ENCODE measurements around the gene CXCL5.
"Not testable (repeated sequence)": the region's sequence is repeated elsewhere in the genome, so short reads cannot be mapped to it uniquely, and the experiment has no call there.

The CXCL5 gene

GRCh38 chr4:73990988-73991741 is 7.3 kb downstream of the CXCL5 start:
- Histone ChIP-seq H3K27ac (ENCODE audit: low read depth, low read length) (no peak overlapping the region), H3K79me2 (ENCODE audit: control insufficient read depth, insufficient read depth, low read length, unreplicated experiment) (no peaks in the 10 kb centered on the region), H2AFZ (ENCODE audit: low read length, unreplicated experiment) (no peak overlapping the region), H3K36me3 (ENCODE audit: insufficient read depth, low read length) (no peaks in the 10 kb centered on the region), H3K4me3 (ENCODE audit: low read depth, low read length) (no peak overlapping the region), H3K4me1 (ENCODE audit: control insufficient read depth, insufficient read depth, low read length, unreplicated experiment) (peaks cover 2% of the 10 kb centered on the region), H3K27me3 (ENCODE audit: insufficient read depth, low read length) (no peaks in the 10 kb centered on the region)

GRCh38 chr4:73989928-73990327 is 8.5 kb downstream of the CXCL5 start:
- H3K4me3 ChIP-seq (ENCODE audit: low read depth, low read length), result no peak overlapping the region
- H3K36me3 ChIP-seq (ENCODE audit: insufficient read depth, low read length), result no peaks in the 10 kb centered on the region
- no peak overlapping the region for H2AFZ ChIP-seq (ENCODE audit: low read length, unreplicated experiment)
- H3K79me2 ChIP-seq (ENCODE audit: control insufficient read depth, insufficient read depth, low read length, unreplicated experiment), result no peaks in the 10 kb centered on the region
- no peaks in the 10 kb centered on the region for H3K4me1 ChIP-seq (ENCODE audit: control insufficient read depth, insufficient read depth, low read length, unreplicated experiment)
- H3K27ac ChIP-seq (ENCODE audit: low read depth, low read length), result no peak overlapping the region
- no peaks in the 10 kb centered on the region for H3K27me3 ChIP-seq (ENCODE audit: insufficient read depth, low read length)

- Histone ChIP-seq H3K27ac (ENCODE audit: low read depth, low read length) (no peak overlapping the region), H2AFZ (ENCODE audit: low read length, unreplicated experiment) (no peak overlapping the region), H3K27me3 (ENCODE audit: insufficient read depth, low read length) (no peaks in the 10 kb centered on the region), H3K4me3 (ENCODE audit: low read depth, low read length) (no peak overlapping the region), H3K36me3 (ENCODE audit: insufficient read depth, low read length) (no peaks in the 10 kb centered on the region), H3K79me2 (ENCODE audit: control insufficient read depth, insufficient read depth, low read length, unreplicated experiment) (no peaks in the 10 kb centered on the region), H3K4me1 (ENCODE audit: control insufficient read depth, insufficient read depth, low read length, unreplicated experiment) (no peaks in the 10 kb centered on the region)
Observed at GRCh38 chr4:73989031-73989430, 9.4 kb downstream of the CXCL5 start.

- Histone ChIP-seq H3K27me3 (ENCODE audit: insufficient read depth, low read length) (no peaks in the 10 kb centered on the region), H3K4me3 (ENCODE audit: low read depth, low read length) (no peak within 1 kb of the TSS), H3K27ac (ENCODE audit: low read depth, low read length) (no peak within 1 kb of the TSS), H3K4me1 (ENCODE audit: control insufficient read depth, insufficient read depth, low read length, unreplicated experiment) (no peaks in the 10 kb centered on the region), H3K36me3 (ENCODE audit: insufficient read depth, low read length) (no peaks in the 10 kb centered on the region), H3K79me2 (ENCODE audit: control insufficient read depth, insufficient read depth, low read length, unreplicated experiment) (no peaks in the 10 kb centered on the region), H2AFZ (ENCODE audit: low read length, unreplicated experiment) (no peak within 1 kb of the TSS)
Observed at GRCh38 chr4:73988061-73988460, 10.4 kb downstream of the CXCL5 start, which contains the start of gene PPBP. Gene PPBP, minus strand, starts transcription at chr4:73988190. Its CDS starts 87 bp downstream, at chr4:73988103.

GRCh38 chr4:73985528-73985852 is 13.0 kb downstream of the CXCL5 start:
- Histone ChIP-seq H3K36me3 (ENCODE audit: insufficient read depth, low read length) (no peaks in the 10 kb centered on the region), H2AFZ (ENCODE audit: low read length, unreplicated experiment) (peak overlapping the region; percentile 48), H3K4me1 (ENCODE audit: control insufficient read depth, insufficient read depth, low read length, unreplicated experiment) (no peaks in the 10 kb centered on the region), H3K27me3 (ENCODE audit: insufficient read depth, low read length) (no peaks in the 10 kb centered on the region), H3K4me3 (ENCODE audit: low read depth, low read length) (no peak overlapping the region), H3K27ac (ENCODE audit: low read depth, low read length) (no peak overlapping the region), H3K79me2 (ENCODE audit: control insufficient read depth, insufficient read depth, low read length, unreplicated experiment) (no peaks in the 10 kb centered on the region)

- H3K27ac ChIP-seq (ENCODE audit: low read depth, low read length), result no peak overlapping the region
- no peaks in the 10 kb centered on the region for H3K4me1 ChIP-seq (ENCODE audit: control insufficient read depth, insufficient read depth, low read length, unreplicated experiment)
Observed at GRCh38 chr4:73984736-73985527, 13.5 kb downstream of the CXCL5 start.

GRCh38 chr4:73981175-73981574 is 17.3 kb downstream of the CXCL5 start:
- H3K27me3 ChIP-seq (ENCODE audit: insufficient read depth, low read length); H3K27ac ChIP-seq (ENCODE audit: low read depth, low read length); H3K79me2 ChIP-seq (ENCODE audit: control insufficient read depth, insufficient read depth, low read length, unreplicated experiment); H2AFZ ChIP-seq (ENCODE audit: low read length, unreplicated experiment); H3K4me3 ChIP-seq (ENCODE audit: low read depth, low read length); H3K36me3 ChIP-seq (ENCODE audit: insufficient read depth, low read length): not testable (repeated sequence)
- peaks cover 30% of the 10 kb centered on the region for H3K4me1 ChIP-seq (ENCODE audit: control insufficient read depth, insufficient read depth, low read length, unreplicated experiment)

More at GRCh38 chr4:73984736-73985527, 13.5 kb downstream of the CXCL5 start:
- H3K36me3 ChIP-seq (ENCODE audit: insufficient read depth, low read length), result no peaks in the 10 kb centered on the region
- no peaks in the 10 kb centered on the region for H3K79me2 ChIP-seq (ENCODE audit: control insufficient read depth, insufficient read depth, low read length, unreplicated experiment)
- H3K4me3 ChIP-seq (ENCODE audit: low read depth, low read length), result no peak overlapping the region
- H2AFZ ChIP-seq (ENCODE audit: low read length, unreplicated experiment), result peak overlapping the region; percentile 48
- H3K27me3 ChIP-seq (ENCODE audit: insufficient read depth, low read length), result no peaks in the 10 kb centered on the region

- H3K4me1 ChIP-seq (ENCODE audit: control insufficient read depth, insufficient read depth, low read length, unreplicated experiment), result peaks cover 30% of the 10 kb centered on the region
Observed at GRCh38 chr4:73979407-73979957, 19.0 kb downstream of the CXCL5 start.

GRCh38 chr4:73978886-73979285 is 19.6 kb downstream of the CXCL5 start:
- Histone ChIP-seq H2AFZ (ENCODE audit: low read length, unreplicated experiment) (peak overlapping the region; percentile 64), H3K4me1 (ENCODE audit: control insufficient read depth, insufficient read depth, low read length, unreplicated experiment) (peaks cover 30% of the 10 kb centered on the region), H3K27ac (ENCODE audit: low read depth, low read length) (peak overlapping the region; percentile 84), H3K27me3 (ENCODE audit: insufficient read depth, low read length) (no peaks in the 10 kb centered on the region), H3K36me3 (ENCODE audit: insufficient read depth, low read length) (no peaks in the 10 kb centered on the region), H3K79me2 (ENCODE audit: control insufficient read depth, insufficient read depth, low read length, unreplicated experiment) (no peaks in the 10 kb centered on the region), H3K4me3 (ENCODE audit: low read depth, low read length) (no peak overlapping the region)

More at GRCh38 chr4:73979407-73979957, 19.0 kb downstream of the CXCL5 start:
- no peaks in the 10 kb centered on the region for H3K27me3 ChIP-seq (ENCODE audit: insufficient read depth, low read length)
- peak overlapping the region; percentile 64 for H2AFZ ChIP-seq (ENCODE audit: low read length, unreplicated experiment)
- no peak overlapping the region for H3K4me3 ChIP-seq (ENCODE audit: low read depth, low read length)
- H3K36me3 ChIP-seq (ENCODE audit: insufficient read depth, low read length), result no peaks in the 10 kb centered on the region
- H3K27ac ChIP-seq (ENCODE audit: low read depth, low read length), result peak overlapping the region; percentile 84
- no peaks in the 10 kb centered on the region for H3K79me2 ChIP-seq (ENCODE audit: control insufficient read depth, insufficient read depth, low read length, unreplicated experiment)

GRCh38 chr4:73976716-73977115 is 21.8 kb downstream of the CXCL5 start:
- Histone ChIP-seq H3K27ac (ENCODE audit: low read depth, low read length) (0 out of 2 replicates have a peak overlapping the region, but pooled peaks have one; percentile 8), H3K27me3 (ENCODE audit: insufficient read depth, low read length) (no peaks in the 10 kb centered on the region), H3K4me1 (ENCODE audit: control insufficient read depth, insufficient read depth, low read length, unreplicated experiment) (peaks cover 30% of the 10 kb centered on the region), H3K79me2 (ENCODE audit: control insufficient read depth, insufficient read depth, low read length, unreplicated experiment) (no peaks in the 10 kb centered on the region), H3K36me3 (ENCODE audit: insufficient read depth, low read length) (0 out of 2 replicates have a peak, but pooled peaks cover under 1% of the 10 kb centered on the region), H2AFZ (ENCODE audit: low read length, unreplicated experiment) (peak overlapping the region; percentile 64), H3K4me3 (ENCODE audit: low read depth, low read length) (no peak overlapping the region)

Measured in ACC112 (cell line).